ENCODE results near the gene SLC30A3.

- TF ChIP-seq CTCF (IDR thresholded peaks at IDR 0.05) (no peak), EP300 (IDR thresholded peaks at IDR 0.05) (no peak), POLR2A (IDR thresholded peaks at IDR 0.05) (no peak)
Measured at GRCh38 chr2:27220091-27220490, 42.8 kb downstream of the SLC30A3 start.

Data from tibial nerve (tissue), 4 donors.